HG02870 (cell line): ENCODE measurements around the gene DENND4B.

Source experiments
- ATAC-seq: cut with Tn5 transposase; IDR thresholded peaks from one replicate; pipeline ENCODE4 v1.9.1; 2021; ENCODE audit warnings: mild to moderate bottlenecking, moderate library complexity; ENCODE audit not compliant: unreplicated experiment

DENND4B gene

DNA sequence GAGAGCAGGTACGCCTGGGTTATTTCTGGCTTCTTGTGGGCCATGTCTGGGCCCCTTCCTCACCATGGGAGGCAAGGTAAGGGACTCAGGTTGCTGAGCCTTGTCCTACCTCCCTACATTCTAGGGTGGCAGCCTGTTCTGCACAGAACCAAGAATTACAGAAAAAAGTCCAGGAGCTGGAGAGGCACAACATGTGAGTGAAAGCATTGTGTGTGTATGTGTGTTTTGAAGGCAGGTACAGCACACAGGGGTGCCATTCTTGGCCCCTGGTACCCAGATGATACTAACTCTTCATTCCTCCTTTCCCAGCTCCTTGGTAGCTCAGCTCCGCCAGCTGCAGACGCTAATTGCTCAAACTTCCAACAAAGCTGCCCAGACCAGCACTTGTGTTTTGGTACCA lies 26.6 kb upstream of the DENND4B start:
- no peak for ATAC-seq

GRCh38 chr1:153970346-153970745 lies 23.8 kb upstream of the DENND4B start:
- ATAC-seq, result no peak

- ATAC-seq, result no peak
These were observed 22.5 kb upstream of the DENND4B start for GRCh38 chr1:153968972-153969371.

- no peak for ATAC-seq
These were observed 21.9 kb upstream of the DENND4B start for GRCh38 chr1:153968408-153968807.

DNA sequence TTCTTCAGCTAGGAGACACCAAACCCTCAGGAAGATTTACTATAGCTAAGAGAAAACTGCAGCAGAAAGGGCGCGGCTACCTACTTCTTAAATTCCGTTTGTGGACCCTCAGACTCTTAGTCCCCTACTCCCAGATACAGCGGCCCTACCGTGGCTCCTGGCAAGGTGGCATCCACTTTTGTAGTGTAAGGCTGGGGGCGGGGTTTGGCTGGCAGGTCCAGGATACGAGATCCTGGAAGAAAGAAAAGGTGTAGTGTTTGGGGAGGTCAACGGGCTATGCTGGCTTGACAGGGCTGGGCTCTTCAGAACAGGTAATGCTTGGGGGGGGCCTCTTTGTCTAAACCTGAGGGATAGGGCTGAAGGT lies 21.5 kb upstream of the DENND4B start:
- ATAC-seq, result no peak

GRCh38 chr1:153967107-153967999 lies 20.8 kb upstream of the DENND4B start, which contains the start of gene CREB3L4:
CREB3L4 (plus strand) TSS chr1:153967902; CDS start chr1:153968526, 624 bp downstream.
- ATAC-seq, result peak; percentile 59

DNA sequence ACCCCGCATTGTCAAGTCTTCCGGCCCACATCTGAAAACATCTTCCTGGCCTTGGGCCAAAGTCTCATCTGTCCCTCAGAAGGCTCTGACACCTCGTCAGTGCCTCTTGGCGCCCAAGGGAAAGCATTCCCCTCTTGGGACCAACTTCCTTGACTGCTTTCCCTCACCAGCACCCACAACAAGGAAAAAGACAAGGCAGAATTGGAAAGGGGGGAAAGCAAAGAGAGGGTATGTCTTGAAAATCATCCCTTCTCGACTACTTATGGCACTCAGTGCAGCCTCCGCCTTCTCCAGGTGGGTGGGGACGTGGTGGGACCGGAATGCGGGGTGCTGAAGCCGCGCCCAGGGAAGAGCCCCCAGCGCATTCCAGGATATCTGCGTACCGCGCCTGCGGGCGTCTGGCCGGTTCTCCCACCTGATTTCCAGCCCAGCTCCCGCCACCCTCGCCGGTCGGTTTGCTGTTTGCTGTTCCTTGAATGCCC lies 17.4 kb upstream of the DENND4B start:
- ATAC-seq, result no peak

- ATAC-seq, result peak; percentile 57
These were observed 16.7 kb upstream of the DENND4B start, which contains the start of gene SLC39A1 for GRCh38 chr1:153963030-153963849. SLC39A1 (minus strand) TSS chr1:153963537; CDS start chr1:153962715, 822 bp downstream.

GRCh38 chr1:153962088-153963029 lies 15.8 kb upstream of the DENND4B start:
- ATAC-seq, result no peak

GRCh38 chr1:153961421-153961820 lies 14.9 kb upstream of the DENND4B start:
- no peak for ATAC-seq

DNA sequence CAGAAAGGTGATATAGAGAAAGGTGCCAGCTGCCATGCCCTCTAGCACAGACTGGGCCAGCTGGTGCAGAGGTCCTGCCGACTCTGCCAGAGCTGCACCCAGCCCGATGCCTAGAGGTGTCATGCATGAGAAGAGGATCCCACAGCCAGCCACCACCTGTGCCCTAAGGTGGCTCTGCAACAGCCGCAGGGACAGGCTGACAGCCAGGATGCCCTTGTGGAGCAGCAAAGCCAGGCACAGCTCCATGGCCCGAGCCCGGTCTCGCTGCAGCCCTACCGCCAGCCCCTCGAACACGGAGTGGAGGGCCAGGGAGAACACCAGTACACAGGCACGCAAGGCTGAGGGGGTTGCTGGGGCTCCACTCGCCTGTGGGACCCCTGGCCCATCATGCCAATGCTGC lies 13.7 kb upstream of the DENND4B start:
- no peak for ATAC-seq

DNA sequence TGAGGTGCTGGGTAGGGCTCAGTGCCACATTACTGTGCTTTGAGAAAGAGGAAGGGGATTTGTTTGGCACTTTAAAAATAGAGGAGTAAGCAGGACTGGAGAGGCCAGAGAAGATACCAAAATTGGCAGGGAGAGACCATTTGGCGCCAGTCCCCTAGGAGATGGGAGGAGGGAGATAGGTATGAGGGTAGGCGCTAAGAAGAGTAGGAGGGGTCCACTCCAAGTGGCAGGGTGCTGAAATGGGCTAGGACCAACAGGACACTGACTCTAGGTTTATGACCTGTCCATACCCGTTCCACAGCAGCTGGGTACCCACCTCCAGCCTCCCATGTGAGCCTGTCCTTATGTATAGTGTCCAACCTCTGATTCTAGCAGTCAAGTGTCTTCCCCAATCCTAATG lies 12.9 kb upstream of the DENND4B start:
- no peak for ATAC-seq

GRCh38 chr1:153958961-153959260 lies 12.4 kb upstream of the DENND4B start:
- ATAC-seq, result no peak

GRCh38 chr1:153958111-153958960 lies 11.8 kb upstream of the DENND4B start, which contains the start of gene CRTC2:
CRTC2 (minus strand) TSS chr1:153958612; CDS start chr1:153958497, 115 bp downstream.
- ATAC-seq, result peak; percentile 67

DNA sequence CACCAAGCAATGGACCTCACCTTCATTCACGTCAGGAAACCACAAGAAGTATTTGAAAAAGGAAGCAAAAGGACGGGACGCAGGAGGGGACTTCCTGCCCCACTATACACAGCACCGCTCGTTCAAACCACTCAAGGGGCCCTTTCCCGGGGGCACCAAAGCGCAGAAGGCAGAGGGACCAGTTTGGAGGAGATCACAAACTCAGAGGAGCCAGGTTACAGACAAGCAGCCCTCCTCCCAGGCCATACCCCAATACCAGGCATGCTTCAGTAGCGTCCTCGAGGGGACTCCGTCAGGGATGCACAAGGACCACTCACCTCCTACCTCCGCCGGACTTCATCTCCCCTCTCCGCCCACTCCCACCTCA lies 11.2 kb upstream of the DENND4B start:
- ATAC-seq, result no peak

- no peak for ATAC-seq
These were observed 10.6 kb upstream of the DENND4B start for GRCh38 chr1:153956997-153957715.

DNA sequence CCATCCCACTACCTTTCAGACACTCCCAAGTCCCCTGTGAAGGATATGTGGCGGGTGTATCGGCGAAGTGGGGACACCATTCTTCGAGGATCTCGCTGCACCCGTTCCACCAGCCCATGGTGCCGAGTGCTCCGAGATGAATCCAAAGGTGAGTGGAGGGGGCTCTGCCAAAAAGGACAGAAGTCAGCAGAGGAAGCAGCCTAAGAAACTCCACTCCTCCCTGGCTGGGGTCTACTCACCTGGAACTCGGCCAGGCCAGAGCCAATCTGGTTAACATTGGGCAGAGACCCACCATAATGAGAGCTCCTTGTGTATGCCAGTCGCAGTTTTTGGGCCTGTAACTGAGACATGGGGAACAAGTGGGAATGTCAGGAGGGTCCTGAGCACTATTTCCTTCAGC lies 8.3 kb upstream of the DENND4B start:
- ATAC-seq, result no peak

GRCh38 chr1:153953859-153954365 lies 7.4 kb upstream of the DENND4B start:
- ATAC-seq, result no peak

- no peak for ATAC-seq
These were observed 5.3 kb upstream of the DENND4B start for GRCh38 chr1:153951801-153952200.
